Skin epidermis (tissue), 12 donors: Measurements from ENCODE around the gene ELL.
A peak's percentile ranks its signal among the peaks of the same experiment; 100 is the strongest.

Source experiments
- H3K27ac ChIP-seq, 21 experiments: fragments of 200-600 bp; sonication (generic) in 11 of 21; one replicate each; pipeline ENCODE4 v1.5.0; 2020; ENCODE audit warnings: mild to moderate bottlenecking in 3 of 21, inconsistent platforms in 2 of 21, moderate library complexity in 2 of 21
- H3K4me3 ChIP-seq, 7 experiments: fragments of 200-600 bp; sonication (generic) in 2 of 7; one replicate each; pipeline ENCODE4 v1.5.0; 2020; ENCODE audit warnings: inconsistent platforms in 2 of 7, mild to moderate bottlenecking in 2 of 7, moderate library complexity in 1 of 7

The ELL gene

DNA sequence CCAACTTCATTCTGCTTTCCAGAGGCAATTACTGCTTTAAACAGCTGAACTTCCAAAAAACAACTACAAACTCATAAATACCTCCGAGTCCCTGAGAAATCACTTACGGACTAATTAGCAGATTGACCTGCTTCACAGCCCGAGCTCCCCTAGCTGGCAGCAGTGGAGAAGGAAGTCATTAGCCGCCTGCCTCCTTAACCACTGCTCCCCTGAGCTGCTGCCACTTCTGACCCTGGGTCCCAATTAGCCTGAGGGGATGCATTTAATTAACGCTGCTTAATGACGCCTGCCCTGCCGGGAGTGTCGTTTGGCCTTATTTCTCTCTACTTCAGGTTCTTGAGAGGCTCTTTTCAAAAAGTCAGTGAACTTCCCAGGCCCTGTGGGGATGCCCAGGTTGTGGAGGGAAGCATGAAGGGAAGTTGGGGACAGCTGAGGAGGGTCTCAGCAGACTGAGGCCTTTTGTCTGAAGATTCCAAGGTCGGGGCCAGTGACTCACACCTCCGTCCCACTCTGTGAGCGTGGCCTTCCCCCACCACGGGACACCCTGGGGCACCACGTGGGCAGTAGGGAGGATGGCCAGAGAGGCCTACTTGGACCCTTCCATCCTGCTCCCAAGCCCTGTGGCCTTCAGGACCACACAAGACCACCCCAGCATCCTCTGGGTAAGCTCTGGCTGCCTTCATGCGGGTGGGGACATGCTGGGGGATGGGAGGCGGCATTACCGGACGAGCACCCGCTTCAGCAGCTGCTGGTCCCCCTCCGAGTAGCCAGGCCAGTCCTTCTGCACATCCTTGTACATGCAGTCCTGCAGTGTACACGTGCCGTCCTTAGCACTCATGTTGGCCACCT is 64.2 kb downstream of the ELL start:
- Histone ChIP-seq H3K4me3 (no peak overlapping the region), H3K27ac (peak overlapping the region in 5 of 21 experiments; percentile 11 to 44 (median 23))

- peak overlapping the region in 5 of 21 experiments; percentile 11 to 44 (median 23) for H3K27ac ChIP-seq
- H3K4me3 ChIP-seq: no peak overlapping the region
These were observed 64.9 kb downstream of the ELL start for GRCh38 chr19:18456974-18457373.

DNA sequence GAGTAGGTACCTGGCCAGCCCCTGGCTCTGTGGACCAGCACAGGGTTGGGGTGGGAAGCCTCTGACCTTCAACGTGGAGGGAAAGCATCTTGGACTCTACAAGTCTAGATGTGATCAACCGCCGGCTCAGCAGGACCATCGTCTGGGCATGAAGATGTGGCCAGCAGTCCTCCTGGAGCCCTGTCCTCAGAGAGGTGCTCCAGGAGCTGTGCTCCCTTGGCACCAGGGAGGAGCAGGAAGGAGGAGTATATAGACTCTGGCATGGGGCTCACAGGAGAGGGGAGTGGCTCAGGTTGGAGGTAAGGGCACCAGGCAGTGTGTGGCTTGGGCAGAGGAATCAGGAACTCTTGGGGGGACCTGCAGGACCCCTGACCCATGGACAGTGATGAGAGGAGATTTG is 65.6 kb downstream of the ELL start:
- Histone ChIP-seq H3K27ac (peak overlapping the region in 1 of 21 experiments; percentile 44), H3K4me3 (no peak overlapping the region)

DNA sequence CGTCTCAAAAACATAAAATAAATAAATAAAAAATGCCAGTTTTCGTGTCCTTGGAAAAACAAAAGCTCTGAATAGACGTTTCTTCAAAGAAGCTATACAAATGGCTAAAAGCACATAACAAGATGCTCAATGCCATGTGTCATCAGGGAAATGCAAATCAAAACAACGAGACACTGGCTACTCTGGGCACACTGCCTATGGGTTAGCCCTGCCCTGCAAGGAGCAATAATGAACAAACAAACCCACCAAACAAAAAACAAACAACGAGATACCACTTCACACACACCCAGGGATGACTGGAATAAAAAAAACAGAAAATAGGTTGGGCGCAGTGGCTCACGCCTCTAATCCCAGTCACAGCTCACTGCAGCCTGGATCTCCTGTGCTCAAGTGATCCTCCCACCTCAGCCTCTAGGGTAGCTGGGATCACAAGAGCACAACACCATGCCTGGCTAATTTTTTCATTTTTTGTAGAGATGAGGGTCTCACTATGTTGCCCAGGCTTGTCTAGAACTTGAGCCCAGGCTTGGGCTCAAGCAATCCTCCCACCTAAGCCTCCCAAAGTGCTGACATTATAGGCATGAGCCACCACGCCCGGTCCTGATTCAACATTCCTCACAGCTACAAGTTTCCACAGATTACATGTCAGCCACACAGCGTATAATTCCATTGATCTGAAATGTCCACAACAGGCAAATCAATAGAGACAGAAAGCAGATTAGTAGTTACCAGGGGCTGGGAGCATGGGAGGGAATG is 68.4 kb downstream of the ELL start:
- no peak overlapping the region for H3K4me3 ChIP-seq
- H3K27ac ChIP-seq: peak overlapping the region in 1 of 21 experiments; percentile 1

GRCh38 chr19:18452386-18452785 is 69.5 kb downstream of the ELL start:
- H3K4me3 ChIP-seq: no peak overlapping the region
- no peak overlapping the region for H3K27ac ChIP-seq

DNA sequence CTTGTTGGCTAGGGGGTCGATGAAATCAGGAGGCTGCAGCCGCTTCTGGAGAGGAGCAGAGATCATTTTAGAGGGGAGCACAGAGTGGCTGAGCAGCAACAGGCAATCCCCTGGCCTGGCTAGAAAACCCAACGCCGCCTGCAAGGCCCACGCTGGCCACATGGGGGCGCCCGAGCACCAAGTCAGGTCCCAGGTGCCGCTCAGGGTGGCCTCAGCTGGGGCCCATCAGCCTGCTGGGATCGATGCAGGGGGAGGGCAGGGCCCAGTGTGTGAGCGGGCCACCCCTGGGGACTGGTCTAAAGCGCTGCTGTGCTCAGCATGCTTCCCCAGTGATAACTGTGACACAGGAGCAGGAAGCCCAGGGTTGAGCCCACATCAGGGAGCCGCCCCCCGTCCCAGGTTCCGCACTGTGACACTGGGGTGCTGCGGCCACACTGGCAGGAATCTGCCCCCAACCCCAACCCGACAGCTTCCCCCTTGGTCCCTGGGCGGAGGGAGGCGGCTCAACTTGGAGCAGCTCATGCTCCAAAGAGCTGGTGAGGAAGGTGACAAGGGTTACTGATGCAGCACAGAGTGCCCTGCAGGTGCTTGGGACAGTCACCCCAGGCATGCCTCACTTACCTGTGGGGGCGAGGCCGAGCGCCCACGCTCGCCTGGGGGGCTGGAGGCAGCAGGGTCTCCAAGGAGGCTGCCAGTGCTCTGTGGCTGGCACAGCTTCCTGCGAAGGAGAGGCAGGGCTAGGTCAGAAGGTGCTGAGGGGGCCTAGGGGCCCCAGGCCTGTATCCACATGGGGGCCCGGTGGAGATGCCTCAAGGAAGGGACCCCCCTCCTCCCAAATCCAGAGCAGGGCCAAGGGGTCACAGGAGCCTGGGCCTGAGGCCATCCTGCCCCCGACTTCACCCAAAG is 70.7 kb downstream of the ELL start:
- H3K27ac ChIP-seq: peak overlapping the region in 3 of 21 experiments; percentile 6 to 28 (median 6)

GRCh38 chr19:18450021-18450930 is 71.6 kb downstream of the ELL start:
- no peak overlapping the region for H3K4me3 ChIP-seq
- peak overlapping the region in 1 of 21 experiments; percentile 6 for H3K27ac ChIP-seq

More for the DNA sequence above, 70.7 kb downstream of the ELL start:
- no peak overlapping the region for H3K4me3 ChIP-seq

GRCh38 chr19:18449552-18449951 is 72.3 kb downstream of the ELL start:
- Histone ChIP-seq H3K4me3 (no peak overlapping the region), H3K27ac (no peak overlapping the region)

DNA sequence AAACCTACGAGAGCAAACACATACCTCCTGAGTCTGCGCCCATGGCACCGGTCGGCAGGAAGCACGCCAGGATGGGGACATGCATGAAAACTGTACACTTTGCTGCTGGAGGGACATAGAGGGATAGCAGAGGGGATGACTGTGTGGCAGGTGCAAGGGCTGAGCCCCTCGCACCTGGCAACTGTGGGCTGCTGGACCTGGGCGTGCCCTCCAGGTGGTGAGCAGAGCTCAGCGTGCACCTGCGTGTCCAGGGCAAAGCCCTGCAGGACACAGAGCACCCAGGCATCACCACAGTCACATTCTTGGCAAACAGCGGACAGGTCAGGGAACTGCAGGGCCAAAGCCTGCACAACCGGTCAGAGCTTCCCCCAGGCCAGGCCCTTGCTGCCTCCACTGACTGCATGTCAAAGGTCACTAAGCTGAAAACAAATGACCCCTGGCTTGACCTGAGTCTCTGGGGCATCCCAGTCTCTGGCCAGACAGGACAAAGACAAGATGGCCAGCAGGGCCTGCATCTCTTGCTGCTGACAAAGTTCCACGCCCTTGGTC is 75.0 kb downstream of the ELL start:
- Histone ChIP-seq H3K4me3 (no peak overlapping the region), H3K27ac (no peak overlapping the region)

- H3K27ac ChIP-seq: no peak overlapping the region
- no peak overlapping the region for H3K4me3 ChIP-seq
These were observed 75.6 kb downstream of the ELL start for GRCh38 chr19:18446145-18446810.

- H3K4me3 ChIP-seq: no peak overlapping the region
These were observed 76.5 kb downstream of the ELL start for GRCh38 chr19:18445262-18445948.

GRCh38 chr19:18444513-18444912 is 77.4 kb downstream of the ELL start:
- Histone ChIP-seq H3K27ac (no peak overlapping the region), H3K4me3 (no peak overlapping the region)

More at GRCh38 chr19:18445262-18445948, 76.5 kb downstream of the ELL start:
- no peak overlapping the region for H3K27ac ChIP-seq

GRCh38 chr19:18443831-18444230 is 78.0 kb downstream of the ELL start:
- no peak overlapping the region for H3K27ac ChIP-seq

GRCh38 chr19:18443406-18443805 is 78.5 kb downstream of the ELL start:
- Histone ChIP-seq H3K4me3 (no peak overlapping the region), H3K27ac (peak overlapping the region in 2 of 21 experiments; percentile 1 to 25)

More at GRCh38 chr19:18443831-18444230, 78.0 kb downstream of the ELL start:
- no peak overlapping the region for H3K4me3 ChIP-seq

DNA sequence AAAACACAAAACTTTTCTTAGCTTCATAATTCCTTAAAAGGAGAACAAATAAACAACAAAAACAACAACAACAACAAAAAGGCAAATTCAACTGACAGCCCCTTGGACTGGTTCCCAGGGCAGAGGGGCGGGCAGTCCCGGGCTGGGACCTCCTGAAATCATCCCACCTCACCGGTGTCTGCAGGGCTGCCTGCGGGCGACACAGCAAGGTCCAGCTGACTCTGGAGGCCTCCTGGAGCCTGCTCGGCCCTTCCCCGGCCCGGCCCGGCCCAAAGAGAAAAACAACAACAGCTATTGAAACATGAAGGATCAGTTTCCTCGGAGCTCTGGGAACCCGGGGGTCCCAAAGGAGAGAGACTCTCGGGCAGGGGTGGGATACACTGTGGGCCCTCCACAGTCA is 78.9 kb downstream of the ELL start:
- Histone ChIP-seq H3K27ac (peak overlapping the region in 2 of 21 experiments; percentile 1 to 25), H3K4me3 (no peak overlapping the region)

- H3K27ac ChIP-seq: peak overlapping the region in 4 of 21 experiments; percentile 1 to 20 (median 13)
- H3K4me3 ChIP-seq: no peak overlapping the region
These were observed 79.8 kb downstream of the ELL start for GRCh38 chr19:18441804-18442788.
